Measurements from ENCODE around the gene CACNA1D. TPM values are rescaled to one million over a fixed set of nuclear protein-coding genes. Genes with fewer than 3 reads are reported as not detected.

CACNA1D gene
- total RNA-seq, 4 donors from 2014 or later, result 0.85 to 0.88 TPM; not detected in 2

- TF ChIP-seq CTCF (IDR thresholded peaks at IDR 0.05; ENCODE audit: low read depth), result no peak
Observed at GRCh38 chr3:53498806-53499641, 4.6 kb downstream of the CACNA1D start.

GRCh38 chr3:53500165-53500777 lies 5.9 kb downstream of the CACNA1D start:
- no peak for TF ChIP-seq CTCF (IDR thresholded peaks at IDR 0.05; ENCODE audit: low read depth)

GRCh38 chr3:53501178-53501577 lies 6.8 kb downstream of the CACNA1D start:
- TF ChIP-seq CTCF (IDR thresholded peaks at IDR 0.05; ENCODE audit: low read depth), result no peak

GRCh38 chr3:53502737-53503136 lies 8.3 kb downstream of the CACNA1D start:
- TF ChIP-seq CTCF (IDR thresholded peaks at IDR 0.05; ENCODE audit: low read depth), result no peak

GRCh38 chr3:53503195-53503594 lies 8.8 kb downstream of the CACNA1D start:
- no peak for TF ChIP-seq CTCF (IDR thresholded peaks at IDR 0.05; ENCODE audit: low read depth)

- TF ChIP-seq CTCF (IDR thresholded peaks at IDR 0.05; ENCODE audit: low read depth), result no peak
Observed at GRCh38 chr3:53506110-53506762, 11.8 kb downstream of the CACNA1D start.

GRCh38 chr3:53506763-53507145 lies 12.3 kb downstream of the CACNA1D start:
- TF ChIP-seq CTCF (IDR thresholded peaks at IDR 0.05; ENCODE audit: low read depth), result no peak

All from subcutaneous adipose tissue (tissue), 4 donors.